ENCODE measurements around the gene BICC1. TPM values are rescaled to one million over a fixed set of nuclear protein-coding genes. Genes with fewer than 3 reads are reported as not detected.

The BICC1 gene
- total RNA-seq, 2 experiments from 2014 or later: 0.14 TPM; not detected in 1

- Mint-ChIP-seq H3K27me3 (no peaks in the 10 kb centered on the region), H3K4me3 (no peak overlapping the region), H3K27ac (no peak overlapping the region), H3K9me3 (ENCODE audit: low read depth) (no peaks in the 10 kb centered on the region), H3K4me1 (no peaks in the 10 kb centered on the region), H3K36me3 (no peaks in the 10 kb centered on the region)
- no peak for ATAC-seq
- DNase-seq: no peak
- CTCF ChIA-PET: no interaction called here
Observed at GRCh38 chr10:58609532-58610150, 97.0 kb downstream of the BICC1 start.

GRCh38 chr10:58615237-58615935 is 102.7 kb downstream of the BICC1 start:
- H3K36me3 Mint-ChIP-seq: no peaks in the 10 kb centered on the region
- no peaks in the 10 kb centered on the region for H3K9me3 Mint-ChIP-seq (ENCODE audit: low read depth)
- ATAC-seq (no peak), DNase-seq (no peak)
- no peaks in the 10 kb centered on the region for H3K4me1 Mint-ChIP-seq
- CTCF ChIA-PET: no interaction called here
- no peaks in the 10 kb centered on the region for H3K27me3 Mint-ChIP-seq
- H3K4me3 Mint-ChIP-seq: no peak overlapping the region
- no peak overlapping the region for H3K27ac Mint-ChIP-seq

- no peak for ATAC-seq
- no peak for DNase-seq
- Mint-ChIP-seq H3K4me1 (no peaks in the 10 kb centered on the region), H3K36me3 (no peaks in the 10 kb centered on the region), H3K9me3 (ENCODE audit: low read depth) (no peaks in the 10 kb centered on the region), H3K27me3 (no peaks in the 10 kb centered on the region), H3K27ac (no peak overlapping the region), H3K4me3 (no peak overlapping the region)
- CTCF ChIA-PET: no interaction called here
Observed at GRCh38 chr10:58618158-58618676, 105.5 kb downstream of the BICC1 start.

- Mint-ChIP-seq H3K36me3 (no peaks in the 10 kb centered on the region), H3K27ac (no peak overlapping the region), H3K27me3 (no peaks in the 10 kb centered on the region), H3K4me1 (no peaks in the 10 kb centered on the region), H3K4me3 (no peak overlapping the region), H3K9me3 (ENCODE audit: low read depth) (no peaks in the 10 kb centered on the region)
- DNase-seq (no peak), ATAC-seq (no peak)
- CTCF ChIA-PET: no interaction called here
Observed at GRCh38 chr10:58621379-58622077, 108.9 kb downstream of the BICC1 start.

GRCh38 chr10:58622246-58622645 is 109.6 kb downstream of the BICC1 start:
- CTCF ChIA-PET: no interaction called here

GRCh38 chr10:58625070-58625469 is 112.4 kb downstream of the BICC1 start:
- Mint-ChIP-seq H3K36me3 (no peaks in the 10 kb centered on the region), H3K9me3 (ENCODE audit: low read depth) (no peaks in the 10 kb centered on the region), H3K4me3 (no peak overlapping the region), H3K27ac (no peak overlapping the region), H3K27me3 (no peaks in the 10 kb centered on the region), H3K4me1 (no peaks in the 10 kb centered on the region)
- CTCF ChIA-PET: no interaction called here
- no peak for DNase-seq
- ATAC-seq: no peak

More at GRCh38 chr10:58622246-58622645, 109.6 kb downstream of the BICC1 start:
- Mint-ChIP-seq H3K9me3 (ENCODE audit: low read depth) (no peaks in the 10 kb centered on the region), H3K36me3 (no peaks in the 10 kb centered on the region), H3K27me3 (no peaks in the 10 kb centered on the region), H3K4me1 (no peaks in the 10 kb centered on the region), H3K4me3 (no peak overlapping the region), H3K27ac (no peak overlapping the region)
- ATAC-seq (no peak), DNase-seq (no peak)

GRCh38 chr10:58627392-58627791 is 114.7 kb downstream of the BICC1 start:
- Mint-ChIP-seq H3K4me3 (no peak overlapping the region), H3K4me1 (no peaks in the 10 kb centered on the region), H3K27me3 (no peaks in the 10 kb centered on the region), H3K36me3 (no peaks in the 10 kb centered on the region), H3K27ac (no peak overlapping the region), H3K9me3 (ENCODE audit: low read depth) (no peaks in the 10 kb centered on the region)
- CTCF ChIA-PET: no interaction called here
- no peak for DNase-seq
- no peak for ATAC-seq

GRCh38 chr10:58631715-58632114 is 119.0 kb downstream of the BICC1 start:
- ATAC-seq (no peak), DNase-seq (no peak)
- Mint-ChIP-seq H3K4me1 (no peaks in the 10 kb centered on the region), H3K27ac (no peak overlapping the region), H3K36me3 (no peaks in the 10 kb centered on the region), H3K9me3 (ENCODE audit: low read depth) (no peaks in the 10 kb centered on the region), H3K27me3 (peaks cover 4% of the 10 kb centered on the region), H3K4me3 (no peak overlapping the region)
- CTCF ChIA-PET: no interaction called here

- peaks cover 4% of the 10 kb centered on the region for H3K27me3 Mint-ChIP-seq
- CTCF ChIA-PET: no interaction called here
- no peaks in the 10 kb centered on the region for H3K36me3 Mint-ChIP-seq
- ATAC-seq: no peak
- H3K4me1 Mint-ChIP-seq: no peaks in the 10 kb centered on the region
- H3K4me3 Mint-ChIP-seq: no peak overlapping the region
- no peaks in the 10 kb centered on the region for H3K9me3 Mint-ChIP-seq (ENCODE audit: low read depth)
- no peak for DNase-seq
- no peak overlapping the region for H3K27ac Mint-ChIP-seq
Observed at GRCh38 chr10:58632216-58632615, 119.5 kb downstream of the BICC1 start.

GRCh38 chr10:58637352-58637751 is 124.7 kb downstream of the BICC1 start:
- CTCF ChIA-PET: no interaction called here
- no peaks in the 10 kb centered on the region for H3K36me3 Mint-ChIP-seq

GRCh38 chr10:58638388-58638787 is 125.7 kb downstream of the BICC1 start:
- Mint-ChIP-seq H3K36me3 (no peaks in the 10 kb centered on the region), H3K9me3 (ENCODE audit: low read depth) (no peaks in the 10 kb centered on the region), H3K27me3 (peaks cover 4% of the 10 kb centered on the region), H3K4me1 (no peaks in the 10 kb centered on the region), H3K4me3 (no peak overlapping the region), H3K27ac (no peak overlapping the region)
- CTCF ChIA-PET: no interaction called here
- DNase-seq (no peak), ATAC-seq (no peak)

More at GRCh38 chr10:58637352-58637751, 124.7 kb downstream of the BICC1 start:
- H3K4me1 Mint-ChIP-seq: no peaks in the 10 kb centered on the region
- no peak overlapping the region for H3K4me3 Mint-ChIP-seq
- ATAC-seq: no peak
- H3K9me3 Mint-ChIP-seq (ENCODE audit: low read depth): no peaks in the 10 kb centered on the region
- H3K27ac Mint-ChIP-seq: no peak overlapping the region
- DNase-seq: no peak
- H3K27me3 Mint-ChIP-seq: peaks cover 4% of the 10 kb centered on the region

- ATAC-seq (no peak), DNase-seq (no peak)
- no peaks in the 10 kb centered on the region for H3K9me3 Mint-ChIP-seq (ENCODE audit: low read depth)
- H3K4me3 Mint-ChIP-seq: no peak overlapping the region
- no peak overlapping the region for H3K27ac Mint-ChIP-seq
- no peaks in the 10 kb centered on the region for H3K4me1 Mint-ChIP-seq
- H3K27me3 Mint-ChIP-seq: no peaks in the 10 kb centered on the region
- H3K36me3 Mint-ChIP-seq: no peaks in the 10 kb centered on the region
- CTCF ChIA-PET: no interaction called here
Observed at GRCh38 chr10:58641095-58641531, 128.4 kb downstream of the BICC1 start.

- Mint-ChIP-seq H3K36me3 (no peaks in the 10 kb centered on the region), H3K4me1 (no peaks in the 10 kb centered on the region), H3K27me3 (no peaks in the 10 kb centered on the region), H3K9me3 (ENCODE audit: low read depth) (no peaks in the 10 kb centered on the region), H3K4me3 (no peak overlapping the region), H3K27ac (no peak overlapping the region)
- no peak for ATAC-seq
- DNase-seq: no peak
- CTCF ChIA-PET: no interaction called here
Observed at GRCh38 chr10:58641708-58642107, 129.0 kb downstream of the BICC1 start.

- ATAC-seq (no peak), DNase-seq (no peak)
- Mint-ChIP-seq H3K36me3 (no peaks in the 10 kb centered on the region), H3K27ac (no peak overlapping the region), H3K4me1 (no peaks in the 10 kb centered on the region), H3K9me3 (ENCODE audit: low read depth) (no peaks in the 10 kb centered on the region), H3K4me3 (no peak overlapping the region), H3K27me3 (no peaks in the 10 kb centered on the region)
- CTCF ChIA-PET: no interaction called here
Observed at GRCh38 chr10:58642283-58642682, 129.6 kb downstream of the BICC1 start.
